Adipocyte (in vitro differentiated cells): ENCODE results near the gene FOXK2.
"Not testable (repeated sequence)": the region's sequence is repeated elsewhere in the genome, so short reads cannot be mapped to it uniquely, and the experiment has no call there.

Experiments
- DNase-seq: peaks from one replicate; pipeline ENCODE4 v3.0.0-alpha.2; 2015; ENCODE audit warnings: low read depth
- H3K27me3 ChIP-seq: replicated peaks from 2 replicates; pipeline ENCODE4 v1.7.0; 2013; ENCODE audit warnings: mild to moderate bottlenecking, low read length, moderate library complexity; ENCODE audit not compliant: control insufficient read depth, insufficient read depth
- H3K36me3 ChIP-seq: 2 replicates; pipeline ENCODE4 v1.7.0; 2013; ENCODE audit warnings: low read length, mild to moderate bottlenecking, moderate library complexity; ENCODE audit not compliant: control insufficient read depth, insufficient read depth, severe bottlenecking
- H3K4me1 ChIP-seq: 2 replicates; pipeline ENCODE4 v1.7.0; 2013; ENCODE audit warnings: mild to moderate bottlenecking, low read length, moderate library complexity; ENCODE audit not compliant: control insufficient read depth, insufficient read depth
- H3K4me3 ChIP-seq: 2 replicates; pipeline ENCODE4 v1.7.0; 2013; ENCODE audit warnings: mild to moderate bottlenecking, low read length, moderate library complexity
- H3K9ac ChIP-seq: 2 replicates; pipeline ENCODE4 v1.7.0; 2013; ENCODE audit warnings: mild to moderate bottlenecking, low read length, moderate library complexity
- H3K9me3 ChIP-seq: 2 replicates; pipeline ENCODE4 v1.7.0; 2013; ENCODE audit warnings: mild to moderate bottlenecking, low read length, moderate library complexity; ENCODE audit not compliant: control insufficient read depth

The FOXK2 gene

GRCh38 chr17:82585935-82586575, 66.5 kb downstream of the FOXK2 start:
- Histone ChIP-seq H3K36me3 (peaks cover 37% of the 10 kb centered on the region), H3K4me1 (peaks cover 26% of the 10 kb centered on the region)
- H3K9me3 ChIP-seq, H3K27me3 ChIP-seq, H3K4me3 ChIP-seq, H3K9ac ChIP-seq, DNase-seq: not testable (repeated sequence)

- Histone ChIP-seq H3K9ac (no peak overlapping the region), H3K9me3 (no peaks in the 10 kb centered on the region), H3K4me3 (no peak overlapping the region), H3K4me1 (peaks cover 26% of the 10 kb centered on the region), H3K27me3 (no peaks in the 10 kb centered on the region), H3K36me3 (peaks cover 37% of the 10 kb centered on the region)
- no peak for DNase-seq
These were observed 67.2 kb downstream of the FOXK2 start for GRCh38 chr17:82586576-82587233.

GRCh38 chr17:82587234-82588086, 67.9 kb downstream of the FOXK2 start:
- no peak for DNase-seq
- Histone ChIP-seq H3K4me1 (peaks cover 26% of the 10 kb centered on the region), H3K36me3 (peaks cover 37% of the 10 kb centered on the region), H3K9me3 (no peaks in the 10 kb centered on the region), H3K4me3 (no peak overlapping the region), H3K9ac (no peak overlapping the region), H3K27me3 (no peaks in the 10 kb centered on the region)

GRCh38 chr17:82588266-82589175, 69.0 kb downstream of the FOXK2 start:
- H3K36me3 ChIP-seq, result peaks cover 28% of the 10 kb centered on the region
- no peak for DNase-seq
- H3K4me3 ChIP-seq, result no peak overlapping the region
- no peak overlapping the region for H3K9ac ChIP-seq
- H3K4me1 ChIP-seq, result peaks cover 31% of the 10 kb centered on the region
- no peaks in the 10 kb centered on the region for H3K9me3 ChIP-seq
- H3K27me3 ChIP-seq, result no peaks in the 10 kb centered on the region

GRCh38 chr17:82589851-82590180, 70.3 kb downstream of the FOXK2 start:
- no peak overlapping the region for H3K9ac ChIP-seq
- H3K4me1 ChIP-seq, result peaks cover 32% of the 10 kb centered on the region
- no peak for DNase-seq
- no peak overlapping the region for H3K4me3 ChIP-seq
- H3K36me3 ChIP-seq, result peaks cover 22% of the 10 kb centered on the region
- no peaks in the 10 kb centered on the region for H3K9me3 ChIP-seq
- no peaks in the 10 kb centered on the region for H3K27me3 ChIP-seq

DNA sequence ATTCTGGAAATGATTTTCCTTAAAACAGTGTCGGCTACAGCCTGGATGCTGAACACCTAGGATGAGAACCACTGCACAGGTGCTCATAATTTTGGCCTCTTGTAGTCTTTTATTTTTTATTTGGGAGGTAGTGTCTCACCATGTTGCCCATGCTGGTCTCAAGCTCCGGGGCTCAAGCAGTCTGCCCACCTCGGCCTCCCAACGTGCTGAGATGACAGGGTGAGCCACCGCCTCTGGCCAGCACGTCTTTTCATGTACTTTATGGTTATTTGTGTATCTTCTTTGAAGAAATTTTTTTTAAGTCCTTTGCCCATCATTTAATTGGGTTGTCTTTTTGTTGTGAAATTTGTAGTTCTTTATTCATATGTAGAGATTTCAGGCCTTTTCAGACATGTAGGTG, 70.7 kb downstream of the FOXK2 start:
- no peak for DNase-seq
- H3K9me3 ChIP-seq, result no peaks in the 10 kb centered on the region
- H3K36me3 ChIP-seq, result peaks cover 25% of the 10 kb centered on the region
- no peak overlapping the region for H3K9ac ChIP-seq
- peaks cover 28% of the 10 kb centered on the region for H3K4me1 ChIP-seq
- H3K27me3 ChIP-seq, result no peaks in the 10 kb centered on the region
- H3K4me3 ChIP-seq, result no peak overlapping the region

GRCh38 chr17:82590881-82591539, 71.5 kb downstream of the FOXK2 start:
- Histone ChIP-seq H3K9ac (no peak overlapping the region), H3K27me3 (no peaks in the 10 kb centered on the region), H3K9me3 (no peaks in the 10 kb centered on the region), H3K4me3 (no peak overlapping the region), H3K36me3 (peaks cover 29% of the 10 kb centered on the region), H3K4me1 (peaks cover 28% of the 10 kb centered on the region)
- no peak for DNase-seq

- Histone ChIP-seq H3K4me1 (peaks cover 28% of the 10 kb centered on the region), H3K36me3 (peaks cover 35% of the 10 kb centered on the region), H3K27me3 (no peaks in the 10 kb centered on the region), H3K4me3 (peak overlapping the region; percentile 83), H3K9me3 (no peaks in the 10 kb centered on the region), H3K9ac (peak overlapping the region; percentile 16)
- DNase-seq, result no peak
These were observed 72.8 kb downstream of the FOXK2 start for GRCh38 chr17:82592289-82592766.

GRCh38 chr17:82592767-82593589, 73.4 kb downstream of the FOXK2 start:
- H3K27me3 ChIP-seq, result no peaks in the 10 kb centered on the region
- DNase-seq, result peak; percentile 83
- H3K4me1 ChIP-seq, result peaks cover 28% of the 10 kb centered on the region
- H3K9ac ChIP-seq, result peak overlapping the region; percentile 88
- H3K9me3 ChIP-seq, result no peaks in the 10 kb centered on the region
- H3K36me3 ChIP-seq, result peaks cover 30% of the 10 kb centered on the region
- H3K4me3 ChIP-seq, result peak overlapping the region; percentile 83
